ENCODE data around the gene KRT80. TPM values are rescaled to one million over a fixed set of nuclear protein-coding genes. Genes with fewer than 3 reads are reported as not detected.

KRT80 gene
- total RNA-seq, 1 donor from 2014 or later: 8.6 TPM

GRCh38 chr12:52142431-52142830, 49.4 kb downstream of the KRT80 start:
- no peak for TF ChIP-seq CTCF (IDR thresholded peaks at IDR 0.05)
- no peak for DNase-seq
- no peaks in the 10 kb centered on the region for H3K9me3 ChIP-seq
- no peak overlapping the region for H3K4me3 ChIP-seq
- no peaks in the 10 kb centered on the region for H3K27me3 ChIP-seq
- H3K27ac ChIP-seq: no peak overlapping the region
- no peaks in the 10 kb centered on the region for H3K36me3 ChIP-seq
- H3K4me1 ChIP-seq: peaks cover 11% of the 10 kb centered on the region
- no peak for ATAC-seq
- intact Hi-C loops (cut with DNase I): loop anchor here (10.0 kb wide), 1 partner anchor 732 kb away; no protein-coding TSS in a partner anchor

GRCh38 chr12:52141875-52142274, 49.9 kb downstream of the KRT80 start:
- TF ChIP-seq CTCF (IDR thresholded peaks at IDR 0.05): no peak
- Histone ChIP-seq H3K4me1 (peaks cover 7% of the 10 kb centered on the region), H3K9me3 (no peaks in the 10 kb centered on the region), H3K4me3 (no peak overlapping the region), H3K36me3 (no peaks in the 10 kb centered on the region), H3K27me3 (no peaks in the 10 kb centered on the region), H3K27ac (no peak overlapping the region)
- ATAC-seq: no peak
- intact Hi-C loops (cut with DNase I): loop anchor here (10.0 kb wide), 1 partner anchor 733 kb away; no protein-coding TSS in a partner anchor
- no peak for DNase-seq

DNA sequence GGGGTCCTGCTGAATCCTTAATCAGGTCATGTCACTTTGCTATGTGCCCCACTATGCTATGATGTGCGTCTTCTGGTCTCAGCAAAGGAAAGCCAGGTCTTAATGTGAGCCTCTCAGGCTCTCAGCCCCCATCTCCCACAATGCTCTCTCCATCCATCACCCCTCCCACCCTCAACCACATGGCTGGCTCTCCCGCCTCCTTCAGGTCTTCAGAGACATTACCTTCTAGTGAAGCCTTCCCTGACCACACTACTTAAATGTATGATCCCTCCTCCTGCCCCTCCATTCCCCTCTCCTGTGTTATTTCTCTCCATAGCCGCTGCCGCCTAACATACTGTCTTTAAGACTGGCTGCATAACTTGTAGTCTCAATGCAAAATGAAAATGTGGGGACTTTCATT, 50.5 kb downstream of the KRT80 start:
- peaks cover 1% of the 10 kb centered on the region for H3K4me1 ChIP-seq
- no peak for TF ChIP-seq CTCF (IDR thresholded peaks at IDR 0.05)
- no peaks in the 10 kb centered on the region for H3K27me3 ChIP-seq
- no peak overlapping the region for H3K27ac ChIP-seq
- H3K36me3 ChIP-seq: no peaks in the 10 kb centered on the region
- ATAC-seq (no peak), DNase-seq (no peak)
- H3K4me3 ChIP-seq: no peak overlapping the region
- intact Hi-C loops (cut with DNase I): loop anchor here (10.0 kb wide), 1 partner anchor 733 kb away; no protein-coding TSS in a partner anchor
- no peaks in the 10 kb centered on the region for H3K9me3 ChIP-seq

- intact Hi-C loops (cut with DNase I): loop anchor here (10.0 kb wide), 1 partner anchor 735 kb away; no protein-coding TSS in a partner anchor
- Histone ChIP-seq H3K4me3 (no peak overlapping the region), H3K27me3 (no peaks in the 10 kb centered on the region), H3K9me3 (no peaks in the 10 kb centered on the region), H3K27ac (no peak overlapping the region), H3K4me1 (no peaks in the 10 kb centered on the region), H3K36me3 (no peaks in the 10 kb centered on the region)
- peak; percentile 77 for ATAC-seq
- no peak for DNase-seq
- TF ChIP-seq CTCF (IDR thresholded peaks at IDR 0.05): peak; percentile 59
Measured at GRCh38 chr12:52139579-52140062, 52.2 kb downstream of the KRT80 start.

DNA sequence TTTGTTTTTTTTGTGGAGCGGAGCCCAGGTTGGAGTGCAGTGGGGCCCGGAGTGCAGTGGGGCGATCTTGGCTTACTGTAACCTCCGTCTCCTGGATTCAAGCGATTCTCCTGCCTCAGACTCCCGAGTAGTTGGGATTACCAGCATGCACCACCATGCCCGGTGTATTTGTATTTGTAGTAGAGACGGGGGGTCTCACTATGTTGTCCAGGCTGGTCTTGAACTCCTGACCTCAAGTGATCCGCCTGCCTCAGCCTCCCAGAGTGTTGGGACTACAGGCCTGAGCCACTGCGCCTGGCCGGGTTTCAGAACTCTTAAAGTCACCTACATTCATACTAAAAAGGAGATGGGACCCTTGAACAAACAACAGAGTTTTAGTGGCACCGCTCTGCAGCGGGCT, 52.7 kb downstream of the KRT80 start:
- H3K4me3 ChIP-seq: no peak overlapping the region
- no peaks in the 10 kb centered on the region for H3K4me1 ChIP-seq
- no peak for TF ChIP-seq CTCF (IDR thresholded peaks at IDR 0.05)
- no peak overlapping the region for H3K27ac ChIP-seq
- no peaks in the 10 kb centered on the region for H3K27me3 ChIP-seq
- no peak for ATAC-seq
- H3K9me3 ChIP-seq: no peaks in the 10 kb centered on the region
- no peaks in the 10 kb centered on the region for H3K36me3 ChIP-seq
- intact Hi-C loops (cut with DNase I): no loop called here
- DNase-seq: no peak

DNA sequence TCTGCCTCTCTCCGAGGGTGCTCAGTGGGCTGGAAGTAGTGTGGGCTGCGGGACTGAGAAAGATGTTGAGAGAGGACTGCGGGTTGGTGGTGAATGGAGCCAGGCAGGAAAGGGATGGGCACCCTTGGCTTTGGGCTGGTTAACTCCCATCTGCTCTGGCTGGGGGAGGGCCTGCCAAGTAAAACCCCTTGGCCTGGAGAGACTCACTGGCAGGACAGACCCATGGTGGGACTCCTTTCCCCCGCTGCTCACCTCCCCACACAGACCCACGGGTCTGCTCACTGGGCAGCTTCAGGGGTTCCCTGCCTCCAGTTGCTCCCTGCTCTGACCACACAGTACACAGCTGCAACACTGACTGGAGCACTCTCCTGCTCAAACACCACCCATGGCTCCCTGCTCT, 54.1 kb downstream of the KRT80 start:
- ATAC-seq: no peak

More for the DNA sequence above, 54.1 kb downstream of the KRT80 start:
- H3K27me3 ChIP-seq: no peaks in the 10 kb centered on the region
- H3K36me3 ChIP-seq: no peaks in the 10 kb centered on the region
- peak; percentile 51 for DNase-seq
- H3K27ac ChIP-seq: no peak overlapping the region
- intact Hi-C loops (cut with DNase I): no loop called here
- H3K4me3 ChIP-seq: no peak overlapping the region
- TF ChIP-seq CTCF (IDR thresholded peaks at IDR 0.05): no peak
- no peaks in the 10 kb centered on the region for H3K4me1 ChIP-seq
- no peaks in the 10 kb centered on the region for H3K9me3 ChIP-seq

Measured in upper lobe of right lung (tissue), 1 donor.